Spleen (tissue), 7 donors: ENCODE data around the gene PTPN13.

Experiments
- POLR2A ChIP-seq, 3 donors: fragments of 450-650 bp; IDR thresholded peaks; one replicate each; pipeline ENCODE4 v1.5.1; 2017; ENCODE audit warnings: antibody characterized with exemption in 3 of 3, mild to moderate bottlenecking in 1 of 3
- POLR2AphosphoS5 ChIP-seq, 3 donors: sonication (generic); formaldehyde crosslinking; IDR thresholded peaks; one replicate each; pipeline ENCODE4 v1.5.1; 2017; ENCODE audit warnings: antibody characterized with exemption in 3 of 3
- TF ChIP-seq, protein P1 (sequence below), 11 experiments: fragments of 200-600 bp in 7 of 11; fragments of 450-650 bp in 4 of 11; sonication (generic) in 4 of 11; IDR thresholded peaks in 8 of 11; conservative IDR thresholded peaks in 3 of 11; 1 replicate in 7 of 11; 2 replicates in 4 of 11; pipeline versions ENCODE4 v1.4.0 to v1.8.0; 2016 to 2021; ENCODE audit warnings: antibody characterized with exemption in 11 of 11, inconsistent platforms in 4 of 11, mild to moderate bottlenecking in 1 of 11
- donor health status: DM: no; HTN: no; CAD: no; lungs with moderate emphysema.
- donor health status: DM: no; HTN: no; CAD: no.
- donor health status: DM: no; HTN: no; CAD: no.

DNA sequence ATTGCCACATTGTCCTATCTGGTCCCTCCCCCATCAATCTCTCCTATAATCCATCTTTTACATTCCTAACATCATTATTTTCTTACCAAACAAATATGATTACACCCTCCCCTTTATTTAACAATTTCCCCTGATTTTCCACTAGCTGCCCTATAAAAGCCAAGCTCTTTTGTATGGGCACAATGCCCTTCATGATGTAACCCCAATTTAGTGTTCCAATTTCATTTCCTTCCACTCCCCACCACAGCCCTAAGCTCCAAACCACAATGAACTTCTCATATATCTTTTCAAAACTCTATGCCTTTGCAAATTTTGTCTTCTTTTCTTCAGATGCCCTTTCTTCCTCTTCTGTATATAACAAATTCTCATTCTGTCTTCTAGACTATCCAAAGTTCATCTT is 39.5 kb upstream of the PTPN13 start:
- TF ChIP-seq, protein P1, sequence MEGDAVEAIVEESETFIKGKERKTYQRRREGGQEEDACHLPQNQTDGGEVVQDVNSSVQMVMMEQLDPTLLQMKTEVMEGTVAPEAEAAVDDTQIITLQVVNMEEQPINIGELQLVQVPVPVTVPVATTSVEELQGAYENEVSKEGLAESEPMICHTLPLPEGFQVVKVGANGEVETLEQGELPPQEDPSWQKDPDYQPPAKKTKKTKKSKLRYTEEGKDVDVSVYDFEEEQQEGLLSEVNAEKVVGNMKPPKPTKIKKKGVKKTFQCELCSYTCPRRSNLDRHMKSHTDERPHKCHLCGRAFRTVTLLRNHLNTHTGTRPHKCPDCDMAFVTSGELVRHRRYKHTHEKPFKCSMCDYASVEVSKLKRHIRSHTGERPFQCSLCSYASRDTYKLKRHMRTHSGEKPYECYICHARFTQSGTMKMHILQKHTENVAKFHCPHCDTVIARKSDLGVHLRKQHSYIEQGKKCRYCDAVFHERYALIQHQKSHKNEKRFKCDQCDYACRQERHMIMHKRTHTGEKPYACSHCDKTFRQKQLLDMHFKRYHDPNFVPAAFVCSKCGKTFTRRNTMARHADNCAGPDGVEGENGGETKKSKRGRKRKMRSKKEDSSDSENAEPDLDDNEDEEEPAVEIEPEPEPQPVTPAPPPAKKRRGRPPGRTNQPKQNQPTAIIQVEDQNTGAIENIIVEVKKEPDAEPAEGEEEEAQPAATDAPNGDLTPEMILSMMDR (IDR thresholded peaks at IDR 0.05 in 8 of 11, conservative IDR thresholded peaks at IDR 0.05 in 3 of 11), result no peak
- TF ChIP-seq POLR2A (IDR thresholded peaks at IDR 0.05) (no peak), POLR2AphosphoS5 (IDR thresholded peaks at IDR 0.05) (no peak)
